Measurements from ENCODE around the gene CTNNA3.

- TF ChIP-seq POLR2A (IDR thresholded peaks at IDR 0.05): no peak
- TF ChIP-seq, protein P1, sequence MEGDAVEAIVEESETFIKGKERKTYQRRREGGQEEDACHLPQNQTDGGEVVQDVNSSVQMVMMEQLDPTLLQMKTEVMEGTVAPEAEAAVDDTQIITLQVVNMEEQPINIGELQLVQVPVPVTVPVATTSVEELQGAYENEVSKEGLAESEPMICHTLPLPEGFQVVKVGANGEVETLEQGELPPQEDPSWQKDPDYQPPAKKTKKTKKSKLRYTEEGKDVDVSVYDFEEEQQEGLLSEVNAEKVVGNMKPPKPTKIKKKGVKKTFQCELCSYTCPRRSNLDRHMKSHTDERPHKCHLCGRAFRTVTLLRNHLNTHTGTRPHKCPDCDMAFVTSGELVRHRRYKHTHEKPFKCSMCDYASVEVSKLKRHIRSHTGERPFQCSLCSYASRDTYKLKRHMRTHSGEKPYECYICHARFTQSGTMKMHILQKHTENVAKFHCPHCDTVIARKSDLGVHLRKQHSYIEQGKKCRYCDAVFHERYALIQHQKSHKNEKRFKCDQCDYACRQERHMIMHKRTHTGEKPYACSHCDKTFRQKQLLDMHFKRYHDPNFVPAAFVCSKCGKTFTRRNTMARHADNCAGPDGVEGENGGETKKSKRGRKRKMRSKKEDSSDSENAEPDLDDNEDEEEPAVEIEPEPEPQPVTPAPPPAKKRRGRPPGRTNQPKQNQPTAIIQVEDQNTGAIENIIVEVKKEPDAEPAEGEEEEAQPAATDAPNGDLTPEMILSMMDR (IDR thresholded peaks at IDR 0.05): no peak
These were observed 776.7 kb downstream of the CTNNA3 start for GRCh38 chr10:66919248-66919647.

Data from upper lobe of left lung (tissue), 4 donors.